A673 (cell line): ENCODE data around the gene AMOTL1.

Experiments used
- CTCF ChIP-seq: fragments of 300-800, 200-600 bp; sonication (generic); conservative IDR thresholded peaks from 2 replicates; pipeline ENCODE4 v1.5.1; 2017; ENCODE audit warnings: low read depth, mild to moderate bottlenecking, antibody characterized with exemption, low read length, moderate library complexity, mixed read lengths
- EZH2 ChIP-seq: fragments of 200-600 bp; sonication (generic); IDR thresholded peaks from 2 replicates; pipeline ENCODE4 v1.6.1; 2017; ENCODE audit warnings: borderline replicate concordance, low read depth, mild to moderate bottlenecking, mixed read lengths, antibody characterized with exemption, low read length; ENCODE audit not compliant: poor library complexity, severe bottlenecking

GRCh38 chr11:94803491-94803890 is 35.3 kb downstream of the AMOTL1 start:
- TF ChIP-seq CTCF: no peak
- TF ChIP-seq EZH2: no peak
